C4-2B (cell line): ENCODE results near the gene AGBL4.

Source experiments
- CTCF ChIP-seq: fragments of 450-650 bp; conservative IDR thresholded peaks from 2 replicates; pipeline ENCODE4 v1.5.1; 2017; ENCODE audit warnings: mild to moderate bottlenecking
- ZFX ChIP-seq: fragments of 450-650 bp; IDR thresholded peaks from 2 replicates; pipeline ENCODE4 v1.6.1; 2017

GRCh38 chr1:49331066-49331852, 692.5 kb downstream of the AGBL4 start:
- TF ChIP-seq CTCF, result no peak
- TF ChIP-seq ZFX, result no peak
